Tibial nerve (tissue), 4 donors: ENCODE results near the gene SPPL2B. TPM values are rescaled to one million over a fixed set of nuclear protein-coding genes. Genes with fewer than 3 reads are reported as not detected.

Experiments
- DNase-seq, 2 donors: peaks; one replicate each; pipeline ENCODE4 v3.0.0-alpha.2; 2019; ENCODE audit warnings: low spot score in 2 of 2
- H3K27ac ChIP-seq, 4 donors: fragments of 200-600 bp; sonication (generic) in 3 of 4; one replicate each; pipeline ENCODE4 v1.5.1; 2017 to 2019; ENCODE audit warnings: mild to moderate bottlenecking in 1 of 4
- H3K27me3 ChIP-seq, 2 donors: fragments of 200-600 bp; sonication (generic) in 1 of 2; one replicate each; pipeline versions ENCODE4 v1.5.1 to v1.6.0; 2017 to 2019
- H3K36me3 ChIP-seq, 3 donors: fragments of 200-600 bp; sonication (generic); one replicate each; pipeline ENCODE4 v1.5.1; 2018 to 2019
- H3K4me1 ChIP-seq, 4 donors: fragments of 200-600 bp; sonication (generic) in 3 of 4; one replicate each; pipeline ENCODE4 v1.5.1; 2017 to 2019
- H3K4me3 ChIP-seq, 4 donors: fragments of 200-600 bp; sonication (generic) in 3 of 4; one replicate each; pipeline ENCODE4 v1.5.1; 2017 to 2019; ENCODE audit warnings: mild to moderate bottlenecking in 1 of 4, moderate library complexity in 1 of 4
- H3K9me3 ChIP-seq, 4 donors: fragments of 200-600 bp; sonication (generic) in 3 of 4; one replicate each; pipeline ENCODE4 v1.5.1; 2017 to 2019
- EP300 ChIP-seq, 2 donors: sonication (generic); formaldehyde crosslinking; IDR thresholded peaks; one replicate each; pipeline ENCODE4 v1.6.1; 2017; ENCODE audit warnings: antibody characterized with exemption in 2 of 2, mild to moderate bottlenecking in 1 of 2
- POLR2A ChIP-seq, 2 donors: fragments of 450-650 bp; IDR thresholded peaks; one replicate each; pipeline ENCODE4 v1.6.1; 2017; ENCODE audit warnings: antibody characterized with exemption in 2 of 2, mild to moderate bottlenecking in 2 of 2, moderate library complexity in 2 of 2
- WGBS, 2 donors: methylation state at CpG; one replicate each; pipeline ENCODE4 v1.1.5; 2018; 5-methylcytosine and 5-hydroxymethylcytosine counted together
- total RNA-seq, 4 donors: library from RNA; depleted of rRNA; stranded (reverse); fragments of >200 nt; gene quantifications; one replicate each; pipeline ENCODE4 v1.1.0, GENCODE V29; 2016
- TF ChIP-seq, protein P1 (sequence below), 5 experiments: fragments of 200-600 bp in 3 of 5; fragments of 450-650 bp in 2 of 5; sonication (generic) in 3 of 5; IDR thresholded peaks; one replicate each; pipeline ENCODE4 v1.5.1; 2016 to 2019; ENCODE audit warnings: antibody characterized with exemption in 5 of 5, mild to moderate bottlenecking in 3 of 5, moderate library complexity in 2 of 5

SPPL2B gene
- total RNA-seq, 4 donors from 2014 or later, result 51.1 to 97.2 (median 77.7) TPM

DNA sequence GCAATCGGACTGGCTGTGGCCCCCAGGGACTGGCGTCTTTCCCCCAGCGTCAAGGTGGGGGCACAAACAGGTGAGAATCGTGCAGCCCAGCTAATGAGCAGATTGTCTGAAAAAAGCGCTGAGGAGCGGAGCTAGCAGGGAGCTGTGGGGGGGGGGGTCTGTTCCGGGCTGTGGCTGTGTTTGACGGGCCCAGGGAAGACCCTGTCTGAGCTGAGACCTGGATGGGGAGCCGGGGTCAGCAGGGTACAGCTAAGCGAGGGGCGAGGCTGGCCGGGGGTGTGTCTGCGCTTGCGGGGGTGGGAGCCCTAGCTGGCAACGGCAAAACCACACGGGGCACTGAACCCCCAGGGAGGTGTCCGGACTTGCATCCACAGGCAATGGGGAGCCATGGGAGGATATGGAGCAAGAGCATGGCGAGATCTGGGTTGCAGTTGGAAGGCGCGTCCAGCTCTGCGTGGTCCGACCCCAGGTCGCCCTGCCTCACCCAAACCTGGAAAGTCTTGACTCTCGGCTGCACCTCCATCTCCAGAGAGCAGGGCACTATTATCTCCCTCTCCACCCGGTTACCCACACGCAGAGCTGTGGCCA lies 25.2 kb upstream of the SPPL2B start:
- TF ChIP-seq POLR2A (IDR thresholded peaks at IDR 0.05) (no peak), EP300 (IDR thresholded peaks at IDR 0.05) (no peak)
- TF ChIP-seq, protein P1, sequence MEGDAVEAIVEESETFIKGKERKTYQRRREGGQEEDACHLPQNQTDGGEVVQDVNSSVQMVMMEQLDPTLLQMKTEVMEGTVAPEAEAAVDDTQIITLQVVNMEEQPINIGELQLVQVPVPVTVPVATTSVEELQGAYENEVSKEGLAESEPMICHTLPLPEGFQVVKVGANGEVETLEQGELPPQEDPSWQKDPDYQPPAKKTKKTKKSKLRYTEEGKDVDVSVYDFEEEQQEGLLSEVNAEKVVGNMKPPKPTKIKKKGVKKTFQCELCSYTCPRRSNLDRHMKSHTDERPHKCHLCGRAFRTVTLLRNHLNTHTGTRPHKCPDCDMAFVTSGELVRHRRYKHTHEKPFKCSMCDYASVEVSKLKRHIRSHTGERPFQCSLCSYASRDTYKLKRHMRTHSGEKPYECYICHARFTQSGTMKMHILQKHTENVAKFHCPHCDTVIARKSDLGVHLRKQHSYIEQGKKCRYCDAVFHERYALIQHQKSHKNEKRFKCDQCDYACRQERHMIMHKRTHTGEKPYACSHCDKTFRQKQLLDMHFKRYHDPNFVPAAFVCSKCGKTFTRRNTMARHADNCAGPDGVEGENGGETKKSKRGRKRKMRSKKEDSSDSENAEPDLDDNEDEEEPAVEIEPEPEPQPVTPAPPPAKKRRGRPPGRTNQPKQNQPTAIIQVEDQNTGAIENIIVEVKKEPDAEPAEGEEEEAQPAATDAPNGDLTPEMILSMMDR (IDR thresholded peaks at IDR 0.05), result no peak
- peaks cover 0 to 18% (median 6%) of the 10 kb centered on the region in 4 donors for H3K4me1 ChIP-seq
- peaks cover 0 to 67% of the 10 kb centered on the region in 2 donors for H3K27me3 ChIP-seq

DNA sequence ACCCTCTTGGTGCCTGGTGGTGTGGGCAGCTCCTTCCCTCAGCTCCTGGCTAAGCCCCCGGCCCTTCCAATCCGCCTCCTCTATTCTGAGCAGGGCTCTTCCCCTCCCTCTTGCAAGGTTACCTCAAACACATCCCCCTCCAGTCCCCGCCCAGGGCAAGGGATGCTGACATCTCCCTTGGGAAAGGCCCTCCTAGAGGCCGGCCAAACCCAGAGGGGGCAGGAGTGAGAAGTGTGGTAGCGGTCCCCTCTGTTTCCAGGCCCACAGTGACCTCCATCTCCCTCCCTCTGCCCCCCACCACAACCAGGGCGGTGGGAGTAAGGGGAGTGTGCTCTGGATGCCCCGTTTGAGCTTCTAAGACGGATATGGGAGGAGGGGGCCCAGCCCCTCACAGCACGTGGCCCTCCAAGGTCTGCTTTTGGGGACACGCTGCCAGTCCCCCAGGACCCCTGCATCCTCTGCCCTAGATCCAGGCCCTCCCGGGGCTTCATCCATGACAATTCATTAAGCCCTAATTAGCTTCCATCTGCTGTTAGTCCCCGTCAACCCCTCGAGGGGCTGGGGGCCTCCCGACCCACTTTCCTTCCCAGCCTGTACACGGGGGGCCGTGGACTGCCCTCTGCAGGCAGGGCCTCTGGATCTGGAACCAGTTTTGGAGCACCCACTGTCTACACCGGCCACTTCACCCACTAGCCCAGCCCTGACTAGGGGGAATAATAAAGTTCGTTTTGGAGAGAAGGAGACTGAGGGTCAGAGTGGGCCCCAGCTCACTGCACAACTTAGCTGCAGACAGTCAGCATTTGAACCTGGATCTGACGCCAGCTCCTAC lies 22.8 kb upstream of the SPPL2B start:
- Histone ChIP-seq H3K36me3 (no peaks in the 10 kb centered on the region), H3K4me3 (no peak overlapping the region), H3K27me3 (peaks cover 0 to 88% of the 10 kb centered on the region in 2 donors), H3K4me1 (peaks cover 0 to 20% (median 7%) of the 10 kb centered on the region in 4 donors), H3K9me3 (no peaks in the 10 kb centered on the region), H3K27ac (no peak overlapping the region)
- WGBS, 2 donors, result 63 to 65% methylated on average over 16 to 19 of the region's 19 CpGs
- no peak for DNase-seq
- no peak for TF ChIP-seq EP300 (IDR thresholded peaks at IDR 0.05)
- no peak for TF ChIP-seq POLR2A (IDR thresholded peaks at IDR 0.05)
- TF ChIP-seq, protein P1 (IDR thresholded peaks at IDR 0.05), result no peak

More for the DNA sequence above, 25.2 kb upstream of the SPPL2B start:
- DNase-seq, result no peak
- no peaks in the 10 kb centered on the region for H3K36me3 ChIP-seq
- WGBS, 2 donors, result 72 to 75% methylated on average over 26 of the region's 26 CpGs
- no peak overlapping the region for H3K27ac ChIP-seq
- H3K9me3 ChIP-seq, result no peaks in the 10 kb centered on the region
- no peak overlapping the region for H3K4me3 ChIP-seq

DNA sequence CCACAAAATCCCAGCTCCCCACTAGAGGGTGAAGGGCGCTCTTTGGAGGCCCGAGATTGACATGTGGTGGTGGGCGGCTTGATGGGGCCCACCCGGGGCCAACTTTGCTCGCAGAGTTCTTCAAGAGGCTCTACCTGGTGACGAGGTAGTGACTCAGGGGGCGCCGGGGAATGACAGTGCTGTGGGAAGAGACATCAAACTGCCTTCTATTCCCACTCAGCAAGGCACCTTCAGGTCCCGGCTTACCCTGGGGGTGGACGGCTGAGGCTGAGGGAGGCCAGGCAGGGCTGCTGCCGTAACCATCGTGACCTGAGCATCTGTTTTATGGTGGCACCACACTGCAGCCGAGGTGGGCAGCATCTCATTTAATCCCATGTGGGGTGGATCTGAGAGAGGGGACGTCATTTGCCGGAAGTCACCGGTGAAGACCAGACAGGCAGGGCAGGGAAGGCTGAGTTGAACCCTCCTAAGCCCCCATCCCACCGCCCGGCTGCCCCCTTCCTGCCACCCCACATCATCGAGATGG lies 22.1 kb upstream of the SPPL2B start:
- Histone ChIP-seq H3K4me3 (no peak overlapping the region), H3K36me3 (no peaks in the 10 kb centered on the region), H3K4me1 (peaks cover 0 to 20% (median 7%) of the 10 kb centered on the region in 4 donors), H3K27ac (no peak overlapping the region), H3K9me3 (no peaks in the 10 kb centered on the region), H3K27me3 (peaks cover 0 to 88% of the 10 kb centered on the region in 2 donors)
- 64 to 66% methylated on average over 19 of the region's 19 CpGs for WGBS, 2 donors
- TF ChIP-seq POLR2A (IDR thresholded peaks at IDR 0.05) (no peak), EP300 (IDR thresholded peaks at IDR 0.05) (no peak)
- TF ChIP-seq, protein P1 (IDR thresholded peaks at IDR 0.05), result no peak
- DNase-seq, result no peak

DNA sequence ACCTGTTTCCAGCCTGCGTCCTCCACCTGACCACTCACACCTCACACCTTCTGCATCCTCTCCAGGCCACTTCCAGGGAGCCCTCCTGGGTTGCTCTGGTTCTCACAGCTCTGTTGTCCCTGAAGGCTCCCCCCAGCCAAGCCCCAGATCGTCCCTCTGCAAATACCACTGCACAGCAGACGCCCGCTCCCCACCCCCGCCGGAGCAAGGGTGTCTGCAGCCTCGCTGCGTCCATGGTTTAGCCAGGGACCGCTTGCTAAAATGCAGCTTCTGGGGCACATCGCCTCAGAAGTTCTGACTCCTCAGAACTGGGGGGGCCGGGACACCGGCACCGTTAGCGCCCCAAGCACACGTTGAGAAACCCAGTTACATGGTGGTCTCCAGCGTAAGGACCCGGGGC lies 21.5 kb upstream of the SPPL2B start:
- DNase-seq, result no peak
- Histone ChIP-seq H3K9me3 (no peaks in the 10 kb centered on the region), H3K36me3 (no peaks in the 10 kb centered on the region), H3K4me3 (no peak overlapping the region), H3K27me3 (peaks cover 0 to 90% of the 10 kb centered on the region in 2 donors), H3K27ac (no peak overlapping the region), H3K4me1 (peaks cover 0 to 20% (median 7%) of the 10 kb centered on the region in 4 donors)
- no peak for TF ChIP-seq POLR2A (IDR thresholded peaks at IDR 0.05)
- no peak for TF ChIP-seq EP300 (IDR thresholded peaks at IDR 0.05)
- TF ChIP-seq, protein P1 (IDR thresholded peaks at IDR 0.05), result no peak
- 50 to 53% methylated on average over 2 to 17 of the region's 17 CpGs for WGBS, 2 donors
